ENCODE results near the gene RNPS1. TPM values are rescaled to one million over a fixed set of nuclear protein-coding genes. Genes with fewer than 3 reads are reported as not detected.

Gene RNPS1, protein sequence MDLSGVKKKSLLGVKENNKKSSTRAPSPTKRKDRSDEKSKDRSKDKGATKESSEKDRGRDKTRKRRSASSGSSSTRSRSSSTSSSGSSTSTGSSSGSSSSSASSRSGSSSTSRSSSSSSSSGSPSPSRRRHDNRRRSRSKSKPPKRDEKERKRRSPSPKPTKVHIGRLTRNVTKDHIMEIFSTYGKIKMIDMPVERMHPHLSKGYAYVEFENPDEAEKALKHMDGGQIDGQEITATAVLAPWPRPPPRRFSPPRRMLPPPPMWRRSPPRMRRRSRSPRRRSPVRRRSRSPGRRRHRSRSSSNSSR
- total RNA-seq: 100 to 1,000 TPM in 6 of 7 donors, 10 to 100 TPM in 1; 78.0 to 172 (median 153) TPM
- 100 to 1,000 TPM in 1 of 2 donors, 10 to 100 TPM in 1; 85.2 to 138 TPM for polyA plus RNA-seq
- long read RNA-seq, donor 1, transcript RNPS1-202 (8 exons, 2,241 nt): minor isoform, 153 of 375 reads
- long read RNA-seq, donor 1, transcript RNPS1-219 (6 exons, 1,685 nt): minor isoform, 11 of 375 reads
- long read RNA-seq, donor 1, transcript RNPS1-220 (7 exons, 2,037 nt): major isoform, 179 of 375 reads
- long read RNA-seq, donor 1, transcript RNPS1-203 (8 exons, 2,069 nt): minor isoform, 8 of 375 reads
- long read RNA-seq, donor 1, partial matches to known transcripts: 8 of 375 reads
- long read RNA-seq, donor 1, other reads (novel, unspliced or antisense): 8 of 375 reads
- long read RNA-seq, donor 2, transcript RNPS1-202 (8 exons, 2,241 nt): major isoform, 152 of 284 reads
- long read RNA-seq, donor 2, transcript RNPS1-219 (6 exons, 1,685 nt): minor isoform, 7 of 284 reads
- long read RNA-seq, donor 2, transcript RNPS1-220 (7 exons, 2,037 nt): minor isoform, 43 of 284 reads
- long read RNA-seq, donor 2, transcript RNPS1-217 (7 exons, 1,514 nt): minor isoform, 13 of 284 reads
- long read RNA-seq, donor 2, partial matches to known transcripts: 48 of 284 reads
- long read RNA-seq, donor 2, other reads (novel, unspliced or antisense): 0 of 284 reads
- long read RNA-seq, donor 3, transcript RNPS1-202 (8 exons, 2,241 nt): major isoform, 101 of 228 reads
- long read RNA-seq, donor 3, transcript RNPS1-203 (8 exons, 2,069 nt): minor isoform, 21 of 228 reads
- long read RNA-seq, donor 3, transcript RNPS1-220 (7 exons, 2,037 nt): minor isoform, 68 of 228 reads
- long read RNA-seq, donor 3, partial matches to known transcripts: 5 of 228 reads
- long read RNA-seq, donor 3, other reads (novel, unspliced or antisense): 18 of 228 reads

- WGBS, 3 donors: 0 to 2% (median 1%) methylated on average over 71 to 88 of the region's 88 CpGs
- peak; percentile 95 to 98 (median 97) for DNase-seq
- Histone ChIP-seq H3K9me3 (no peaks in the 10 kb centered on the region), H3K27me3 (no peaks in the 10 kb centered on the region), H3K27ac (peak within 1 kb of the TSS; percentile 92 to 97), H3K36me3 (no peaks in the 10 kb centered on the region), H3K4me3 (peak within 1 kb of the TSS; percentile 85), H3K4me1 (ENCODE audit: insufficient read depth) (peaks cover 5% of the 10 kb centered on the region)
- intact Hi-C loops (cut with DNase I): no loop called here
- TF ChIP-seq EP300 (IDR thresholded peaks at IDR 0.05) (peak; percentile 91), POLR2A (IDR thresholded peaks at IDR 0.05) (peak; percentile 99), CTCF (IDR thresholded peaks at IDR 0.05) (peak in 2 of 3 donors; percentile 30 to 35)
These were observed at the start of gene RNPS1 for GRCh38 chr16:2267913-2268666. Gene RNPS1, minus strand, starts transcription at chr16:2268126. Its CDS starts 3,483 bp downstream, at chr16:2264643.

GRCh38 chr16:2317231-2318020 lies 49.5 kb upstream of the RNPS1 start:
- Histone ChIP-seq H3K4me1 (ENCODE audit: insufficient read depth) (no peaks in the 10 kb centered on the region), H3K27me3 (no peaks in the 10 kb centered on the region), H3K4me3 (no peak overlapping the region), H3K27ac (no peak overlapping the region), H3K36me3 (no peaks in the 10 kb centered on the region), H3K9me3 (no peaks in the 10 kb centered on the region)
- intact Hi-C loops (cut with DNase I): no loop called here
- TF ChIP-seq CTCF (IDR thresholded peaks at IDR 0.05) (no peak), EP300 (IDR thresholded peaks at IDR 0.05) (no peak), POLR2A (IDR thresholded peaks at IDR 0.05) (no peak)
- DNase-seq: no peak
- 91 to 93% (median 92%) methylated on average over 26 of the region's 26 CpGs for WGBS, 3 donors

- TF ChIP-seq POLR2A (IDR thresholded peaks at IDR 0.05): no peak
- 88 to 95% (median 91%) methylated on average over 30 of the region's 30 CpGs for whole genome bisulfite sequencing, 3 donors
- Histone ChIP-seq H3K4me1 (ENCODE audit: insufficient read depth) (no peaks in the 10 kb centered on the region), H3K36me3 (no peaks in the 10 kb centered on the region), H3K4me3 (no peak overlapping the region), H3K9me3 (no peaks in the 10 kb centered on the region), H3K27me3 (no peaks in the 10 kb centered on the region), H3K27ac (no peak overlapping the region)
- intact Hi-C loops (cut with DNase I): no loop called here
- no peak for DNase-seq
These were observed 40.4 kb upstream of the RNPS1 start for GRCh38 chr16:2308089-2308962.

All from ovary (tissue), 10 donors.